IgD-negative memory B cell (primary cell): ENCODE data around the gene TMEM221. TPM values are rescaled to one million over a fixed set of nuclear protein-coding genes. Genes with fewer than 3 reads are reported as not detected.

Experiments used
- H3K27ac Mint-ChIP-seq, 3 donors: one replicate each; pipeline ENCODE4 v1.8.0; 2020 to 2022; ENCODE audit warnings: mild to moderate bottlenecking in 3 of 3, mixed read lengths in 3 of 3, moderate library complexity in 1 of 3
- H3K27me3 Mint-ChIP-seq: one replicate; pipeline ENCODE4 v1.8.0; 2021; ENCODE audit warnings: mixed read lengths
- H3K36me3 Mint-ChIP-seq: one replicate; pipeline ENCODE4 v1.8.0; 2020; ENCODE audit warnings: mild to moderate bottlenecking, mixed read lengths
- H3K4me1 Mint-ChIP-seq, 3 donors: one replicate each; pipeline ENCODE4 v1.8.0; 2020 to 2022; ENCODE audit warnings: mixed read lengths in 3 of 3, mild to moderate bottlenecking in 1 of 3
- H3K4me3 Mint-ChIP-seq, 4 donors: one replicate each; pipeline ENCODE4 v1.8.0; 2020 to 2022; ENCODE audit warnings: mild to moderate bottlenecking in 4 of 4, mixed read lengths in 4 of 4, moderate library complexity in 3 of 4
- H3K9me3 Mint-ChIP-seq, 3 donors: one replicate each; pipeline ENCODE4 v1.8.0; 2020 to 2021; ENCODE audit warnings: mixed read lengths in 3 of 3, mild to moderate bottlenecking in 1 of 3
- polyA plus RNA-seq: library from polyadenylated mRNA; unstranded; fragments of 300-500 nt; fragmentation: Illumina TruSeq; gene quantifications from one replicate; pipeline ENCODE4 v1.2.3, GENCODE V29; 2021

Gene TMEM221
- polyA plus RNA-seq, 1 donor from 2014 or later: not detected

- Mint-ChIP-seq H3K27me3 (no peaks in the 10 kb centered on the region), H3K27ac (no peak overlapping the region), H3K9me3 (no peaks in the 10 kb centered on the region), H3K4me1 (peaks cover 14 to 19% (median 18%) of the 10 kb centered on the region in 3 donors), H3K36me3 (no peaks in the 10 kb centered on the region), H3K4me3 (peak overlapping the region in 1 of 4 donors; percentile 38)
These were observed 38.5 kb downstream of the TMEM221 start for GRCh38 chr19:17409990-17410389.

DNA sequence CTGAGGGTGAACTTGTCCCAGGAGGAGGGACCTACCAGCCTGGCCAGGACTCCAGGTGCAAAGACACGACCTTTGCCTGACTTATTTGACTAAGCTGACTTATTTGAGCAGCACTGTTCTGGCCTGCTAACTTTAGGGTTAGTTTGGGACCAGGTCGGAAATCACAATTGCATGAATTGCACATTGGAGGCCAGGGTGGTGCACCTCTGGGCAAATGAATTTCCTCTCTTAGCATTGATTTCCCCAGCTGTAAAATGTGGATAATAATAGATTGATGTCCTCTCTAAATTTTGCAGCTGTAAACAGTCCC, 41.6 kb downstream of the TMEM221 start:
- Mint-ChIP-seq H3K27ac (peak overlapping the region; percentile 38 to 99 (median 87)), H3K4me3 (peak overlapping the region; percentile 92 to 99 (median 93)), H3K4me1 (peaks cover 22 to 24% (median 23%) of the 10 kb centered on the region in 3 donors), H3K36me3 (no peaks in the 10 kb centered on the region), H3K9me3 (no peaks in the 10 kb centered on the region), H3K27me3 (no peaks in the 10 kb centered on the region)

DNA sequence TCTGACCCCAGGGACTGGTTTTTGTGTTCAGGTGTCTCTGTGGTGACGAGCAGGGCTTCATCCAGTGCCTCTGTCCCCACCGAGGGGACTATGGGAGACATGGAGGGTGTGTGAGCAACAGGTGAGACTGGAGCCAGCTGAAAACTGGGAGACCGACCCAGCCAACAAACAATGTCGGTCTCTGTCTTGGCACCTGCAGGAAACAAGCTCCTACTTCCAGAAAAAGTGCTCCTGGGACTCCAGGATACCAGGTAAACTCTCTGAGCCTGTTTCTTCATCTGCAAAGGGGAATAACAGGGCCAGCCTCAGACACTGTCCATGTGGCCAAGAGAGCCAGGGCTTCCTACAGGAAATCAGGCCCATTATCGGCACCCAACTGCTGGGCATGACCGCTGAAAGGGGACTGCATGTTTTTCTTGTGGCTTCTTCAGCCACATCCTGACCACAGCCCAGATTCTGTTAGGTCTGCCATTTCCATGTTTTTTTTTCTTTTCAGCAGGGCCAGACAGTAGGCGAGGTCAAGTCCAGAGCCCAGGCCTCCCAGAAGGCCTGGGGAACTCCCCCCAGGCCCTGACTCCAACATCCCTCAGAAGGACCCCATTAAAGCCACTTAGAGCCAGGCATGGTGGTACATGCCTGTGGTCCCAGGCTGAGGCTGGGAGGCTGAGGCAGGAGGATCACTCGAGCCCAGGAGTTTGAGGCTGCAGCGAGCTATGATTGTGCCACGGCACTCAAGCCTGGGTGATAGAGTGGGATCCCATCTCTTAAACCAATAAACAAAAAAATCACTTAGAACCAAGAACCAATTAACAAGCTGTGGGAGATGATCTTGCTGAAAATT, 42.2 kb downstream of the TMEM221 start:
- H3K27ac Mint-ChIP-seq: peak overlapping the region; percentile 77 to 99 (median 93)
- H3K27me3 Mint-ChIP-seq: no peaks in the 10 kb centered on the region
- no peaks in the 10 kb centered on the region for H3K36me3 Mint-ChIP-seq
- peaks cover 22 to 24% (median 23%) of the 10 kb centered on the region in 3 donors for H3K4me1 Mint-ChIP-seq
- no peaks in the 10 kb centered on the region for H3K9me3 Mint-ChIP-seq
- H3K4me3 Mint-ChIP-seq: peak overlapping the region; percentile 92 to 99 (median 93)

GRCh38 chr19:17405250-17406045, 43.0 kb downstream of the TMEM221 start, which contains the start of gene BST2:
Gene BST2, minus strand, starts transcription at chr19:17405630. Its CDS starts 55 bp downstream, at chr19:17405575.
- H3K36me3 Mint-ChIP-seq: no peaks in the 10 kb centered on the region
- H3K9me3 Mint-ChIP-seq: no peaks in the 10 kb centered on the region
- H3K4me1 Mint-ChIP-seq: peaks cover 22 to 24% (median 23%) of the 10 kb centered on the region in 3 donors
- H3K4me3 Mint-ChIP-seq: peak within 1 kb of the TSS; percentile 92 to 99 (median 93)
- H3K27ac Mint-ChIP-seq: peak within 1 kb of the TSS; percentile 77 to 99 (median 93)
- H3K27me3 Mint-ChIP-seq: no peaks in the 10 kb centered on the region

- Mint-ChIP-seq H3K4me1 (peaks cover 22 to 24% (median 23%) of the 10 kb centered on the region in 3 donors), H3K36me3 (no peaks in the 10 kb centered on the region), H3K9me3 (no peaks in the 10 kb centered on the region), H3K27ac (peak overlapping the region; percentile 77 to 99 (median 80)), H3K27me3 (no peaks in the 10 kb centered on the region), H3K4me3 (peak overlapping the region; percentile 92 to 99 (median 93))
These were observed 43.7 kb downstream of the TMEM221 start for GRCh38 chr19:17404621-17405249.

DNA sequence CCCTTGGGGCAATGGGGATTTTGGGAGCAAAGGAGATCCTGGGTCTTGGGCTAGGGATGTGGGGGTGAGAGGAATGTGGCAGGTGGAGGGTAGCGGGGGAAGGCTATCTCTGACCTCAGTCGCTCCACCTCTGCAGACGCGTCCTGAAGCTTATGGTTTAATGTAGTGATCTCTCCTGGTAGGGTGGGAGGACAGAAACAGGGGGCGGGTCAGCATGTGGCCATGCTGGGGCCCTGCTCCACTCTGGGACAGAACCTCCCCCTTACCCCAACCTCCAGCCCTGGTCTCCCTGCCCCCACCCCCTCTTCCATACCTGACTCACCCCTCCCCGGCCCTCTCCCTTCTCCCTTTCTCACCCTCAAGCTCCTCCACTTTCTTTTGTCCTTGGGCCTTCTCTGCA, 44.5 kb downstream of the TMEM221 start:
- peaks cover 22 to 24% (median 23%) of the 10 kb centered on the region in 3 donors for H3K4me1 Mint-ChIP-seq
- H3K9me3 Mint-ChIP-seq: no peaks in the 10 kb centered on the region
- peak overlapping the region; percentile 92 to 99 (median 93) for H3K4me3 Mint-ChIP-seq
- H3K27me3 Mint-ChIP-seq: no peaks in the 10 kb centered on the region
- no peaks in the 10 kb centered on the region for H3K36me3 Mint-ChIP-seq
- peak overlapping the region; percentile 14 to 80 (median 68) for H3K27ac Mint-ChIP-seq

DNA sequence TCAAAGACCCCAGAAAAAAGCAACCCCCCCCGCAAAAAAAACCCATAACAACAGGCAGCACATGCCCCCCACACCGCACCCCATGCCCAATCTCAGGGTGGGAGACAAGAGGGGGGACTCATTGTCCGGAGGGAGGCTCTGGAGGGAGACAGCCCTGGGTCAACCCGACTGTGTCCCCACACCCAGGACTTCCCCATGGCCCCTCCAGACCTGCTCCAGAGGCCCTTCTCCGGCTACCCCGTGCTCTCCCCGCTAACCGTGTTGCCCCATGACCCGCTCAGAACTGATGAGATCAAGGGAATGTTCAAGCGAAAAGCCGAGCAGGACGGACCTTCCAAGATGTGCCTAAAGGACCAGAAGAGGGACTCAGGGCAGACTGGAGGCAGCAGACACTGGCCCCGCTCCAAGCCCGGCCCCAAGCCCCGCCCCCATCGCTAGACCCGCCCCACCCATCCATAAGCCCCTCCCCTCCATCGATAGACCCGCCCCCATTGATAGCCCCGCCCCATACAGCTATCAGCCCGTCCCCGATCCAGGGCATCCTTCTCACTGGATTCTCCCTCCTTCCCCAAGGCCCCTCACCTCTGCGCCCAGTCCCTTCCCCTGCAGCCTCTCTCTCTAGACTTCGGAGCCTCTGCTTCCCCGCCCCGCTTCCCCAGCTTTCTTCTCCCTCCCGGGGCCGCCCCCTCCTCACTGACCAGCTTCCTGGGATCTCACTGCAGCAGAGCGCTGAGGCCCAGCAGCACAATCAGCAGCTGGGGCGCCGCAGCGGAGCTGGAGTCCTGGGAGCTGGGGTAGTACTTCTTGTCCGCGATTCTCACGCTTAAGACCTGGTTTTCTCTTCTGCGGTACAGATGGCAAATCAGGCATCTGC, 45.2 kb downstream of the TMEM221 start:
- peaks cover 22 to 24% (median 23%) of the 10 kb centered on the region in 3 donors for H3K4me1 Mint-ChIP-seq
- peak overlapping the region in 2 of 4 donors; percentile 93 to 99 for H3K4me3 Mint-ChIP-seq
- H3K27ac Mint-ChIP-seq: no peak overlapping the region
- H3K9me3 Mint-ChIP-seq: no peaks in the 10 kb centered on the region
- no peaks in the 10 kb centered on the region for H3K36me3 Mint-ChIP-seq
- no peaks in the 10 kb centered on the region for H3K27me3 Mint-ChIP-seq

GRCh38 chr19:17401628-17402027, 46.8 kb downstream of the TMEM221 start:
- Mint-ChIP-seq H3K36me3 (no peaks in the 10 kb centered on the region), H3K9me3 (no peaks in the 10 kb centered on the region), H3K27ac (no peak overlapping the region), H3K27me3 (no peaks in the 10 kb centered on the region), H3K4me3 (peak overlapping the region in 2 of 4 donors; percentile 38 to 45), H3K4me1 (peaks cover 9 to 13% (median 11%) of the 10 kb centered on the region in 3 donors)

- peaks cover 0 to 4% (median 3%) of the 10 kb centered on the region in 3 donors for H3K4me1 Mint-ChIP-seq
- no peak overlapping the region for H3K4me3 Mint-ChIP-seq
- no peak overlapping the region for H3K27ac Mint-ChIP-seq
- no peaks in the 10 kb centered on the region for H3K27me3 Mint-ChIP-seq
- no peaks in the 10 kb centered on the region for H3K36me3 Mint-ChIP-seq
- H3K9me3 Mint-ChIP-seq: no peaks in the 10 kb centered on the region
These were observed 49.5 kb downstream of the TMEM221 start for GRCh38 chr19:17398902-17399527.

GRCh38 chr19:17394891-17395415, 53.5 kb downstream of the TMEM221 start:
- Mint-ChIP-seq H3K36me3 (no peaks in the 10 kb centered on the region), H3K27ac (peak overlapping the region in 2 of 3 donors; percentile 46 to 66), H3K4me1 (peaks cover 4 to 13% (median 11%) of the 10 kb centered on the region in 3 donors), H3K4me3 (no peak overlapping the region), H3K27me3 (peaks cover 7% of the 10 kb centered on the region), H3K9me3 (no peaks in the 10 kb centered on the region)

DNA sequence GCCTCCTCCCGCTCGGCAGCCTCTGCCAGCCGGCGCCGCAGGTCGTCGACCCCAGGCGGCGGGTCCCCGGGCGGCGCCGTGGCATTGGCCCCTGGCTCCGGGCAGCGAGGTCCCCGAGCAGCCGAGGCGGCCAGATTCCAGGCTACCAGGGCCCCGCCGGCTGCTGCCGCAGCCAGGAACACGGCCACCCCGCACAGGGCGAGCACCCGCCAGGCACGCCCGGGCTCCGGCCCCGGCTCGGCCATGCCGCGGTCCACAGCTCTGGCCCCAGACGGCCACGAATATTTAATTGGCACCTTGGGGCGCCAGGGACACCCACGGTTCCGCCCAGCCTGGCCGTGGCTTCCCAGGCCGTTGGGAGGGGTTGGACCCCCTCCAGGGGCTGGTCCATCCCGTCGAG, 54.6 kb downstream of the TMEM221 start, which contains the start of gene CCDC194:
Gene CCDC194 (minus strand): TSS at position 283 of the 400 bp plus-strand sequence. CDS start 38 bp downstream, at position 245.
- H3K9me3 Mint-ChIP-seq: no peaks in the 10 kb centered on the region
- H3K27ac Mint-ChIP-seq: peak within 1 kb of the TSS in 2 of 3 donors; percentile 46 to 66
- peaks cover 7% of the 10 kb centered on the region for H3K27me3 Mint-ChIP-seq
- peaks cover 4 to 13% (median 11%) of the 10 kb centered on the region in 3 donors for H3K4me1 Mint-ChIP-seq
- no peak within 1 kb of the TSS for H3K4me3 Mint-ChIP-seq
- H3K36me3 Mint-ChIP-seq: no peaks in the 10 kb centered on the region

DNA sequence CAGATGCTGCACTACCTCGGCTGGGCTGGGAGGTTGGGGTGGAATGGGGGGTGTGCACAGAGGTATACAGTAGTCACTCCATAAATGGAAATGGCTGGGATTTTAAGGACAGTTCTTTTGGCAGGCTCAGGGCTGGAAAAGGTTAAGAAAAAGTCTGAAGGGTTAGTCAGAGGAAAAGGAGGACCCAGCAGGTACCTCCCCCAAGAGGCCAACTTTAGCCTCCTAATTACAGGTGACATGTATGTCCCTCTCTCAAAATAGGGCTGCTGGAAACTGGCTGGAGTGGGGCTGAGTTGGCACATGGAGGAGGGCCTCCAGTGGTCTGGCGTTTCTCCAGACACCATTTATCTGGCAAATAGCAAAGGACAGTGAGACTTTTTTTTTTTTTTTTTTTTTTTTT, 55.5 kb downstream of the TMEM221 start:
- Mint-ChIP-seq H3K4me1 (peaks cover 4 to 13% (median 11%) of the 10 kb centered on the region in 3 donors), H3K27ac (no peak overlapping the region), H3K4me3 (no peak overlapping the region), H3K9me3 (no peaks in the 10 kb centered on the region), H3K27me3 (peaks cover 7% of the 10 kb centered on the region), H3K36me3 (no peaks in the 10 kb centered on the region)

DNA sequence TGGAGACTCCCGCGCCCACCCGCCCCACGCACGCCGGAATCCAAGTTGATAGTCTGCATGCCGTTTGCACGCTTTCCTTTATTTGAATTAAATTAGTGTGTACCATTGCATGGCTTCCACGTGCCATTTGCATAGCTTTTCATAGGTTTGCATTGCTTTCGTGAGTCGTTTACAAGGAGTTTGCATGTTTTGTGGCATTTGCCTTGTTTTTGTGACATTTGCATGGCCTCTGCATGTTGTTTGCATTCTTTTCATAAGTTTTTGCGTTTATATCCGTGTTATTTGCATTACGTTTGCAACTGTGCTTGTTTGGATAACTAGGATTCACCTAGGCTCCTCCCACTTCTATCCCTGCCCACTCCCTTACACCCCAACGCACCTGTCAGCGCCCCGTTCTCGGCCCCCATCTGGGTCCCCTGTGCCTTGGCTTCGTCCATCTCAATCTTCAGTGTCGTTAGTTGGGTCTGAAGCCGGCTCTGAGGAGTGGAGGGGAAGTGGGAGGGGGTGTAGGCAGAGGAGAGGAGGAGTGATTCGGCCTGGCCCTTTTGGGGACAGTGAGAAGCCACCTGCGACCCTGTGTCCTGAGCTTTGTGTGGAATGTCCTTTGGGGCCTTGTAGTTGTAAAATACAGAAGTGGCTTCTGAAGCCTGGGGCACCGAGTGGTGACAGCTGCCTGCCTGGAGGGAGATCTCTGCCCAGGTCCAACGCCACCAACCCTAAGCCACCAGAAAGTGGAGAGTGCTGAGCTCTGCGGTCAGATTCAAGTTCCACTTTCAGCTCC, 56.9 kb downstream of the TMEM221 start:
- peak overlapping the region in 2 of 3 donors; percentile 7 to 86 for H3K27ac Mint-ChIP-seq
- H3K4me3 Mint-ChIP-seq: peak overlapping the region; percentile 57 to 91 (median 81)
- no peaks in the 10 kb centered on the region for H3K36me3 Mint-ChIP-seq
- H3K9me3 Mint-ChIP-seq: no peaks in the 10 kb centered on the region
- H3K27me3 Mint-ChIP-seq: peaks cover 7% of the 10 kb centered on the region
- H3K4me1 Mint-ChIP-seq: peaks cover 4 to 13% (median 11%) of the 10 kb centered on the region in 3 donors
